GM19455 (cell line): Measurements from ENCODE around the gene ZNF598.
"Not testable (repeated sequence)": the region's sequence is repeated elsewhere in the genome, so short reads cannot be mapped to it uniquely, and the experiment has no call there.

Experiments
- ATAC-seq: cut with Tn5 transposase; IDR thresholded peaks from one replicate; pipeline ENCODE4 v1.9.1; 2021; ENCODE audit not compliant: unreplicated experiment

The ZNF598 gene

GRCh38 chr16:1960665-1961630 lies 48.7 kb downstream of the ZNF598 start:
- no peak for ATAC-seq

DNA sequence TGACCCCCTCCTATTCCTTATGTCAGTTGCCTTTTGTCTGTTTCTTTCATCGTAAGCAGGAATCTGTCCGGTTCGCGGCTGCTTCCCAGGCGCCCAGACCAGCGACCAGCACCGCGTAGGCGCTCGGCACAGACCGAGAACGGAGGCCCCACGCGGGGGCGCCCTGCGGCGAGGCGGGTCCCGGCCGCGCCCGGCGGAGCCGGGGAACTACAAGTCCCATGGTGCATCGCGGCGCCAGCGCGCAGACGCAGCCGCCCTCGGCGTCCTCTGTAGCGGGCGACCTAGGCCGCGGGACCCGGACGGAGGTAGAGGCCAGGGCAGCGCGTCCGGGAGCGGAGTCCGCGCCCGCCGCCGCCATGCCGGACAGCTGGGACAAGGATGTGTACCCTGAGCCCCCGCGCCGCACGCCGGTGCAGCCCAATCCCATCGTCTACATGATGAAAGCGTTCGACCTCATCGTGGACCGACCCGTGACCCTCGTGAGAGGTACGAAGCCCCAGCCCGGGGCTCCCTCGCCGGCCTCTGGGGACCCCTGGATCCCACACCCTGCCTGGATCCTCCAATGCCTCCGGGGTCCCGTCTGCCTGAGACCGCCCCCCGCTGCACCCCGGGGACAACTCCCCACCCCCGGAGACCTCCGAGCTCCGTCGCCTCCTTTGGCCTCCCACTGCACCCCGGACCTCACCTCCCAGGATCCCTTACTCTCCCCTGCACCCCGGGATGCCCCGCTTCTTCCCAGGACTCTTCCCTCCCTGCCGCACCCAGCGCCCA lies 50.2 kb downstream of the ZNF598 start, which contains the start of gene NDUFB10:
Gene NDUFB10 (plus strand): TSS at position 270 of the 771 bp plus-strand sequence. CDS start 87 bp downstream, at position 357.
- ATAC-seq, result peak; percentile 68

- ATAC-seq, result no peak
Measured at GRCh38 chr16:1958715-1959268, 50.8 kb downstream of the ZNF598 start.

DNA sequence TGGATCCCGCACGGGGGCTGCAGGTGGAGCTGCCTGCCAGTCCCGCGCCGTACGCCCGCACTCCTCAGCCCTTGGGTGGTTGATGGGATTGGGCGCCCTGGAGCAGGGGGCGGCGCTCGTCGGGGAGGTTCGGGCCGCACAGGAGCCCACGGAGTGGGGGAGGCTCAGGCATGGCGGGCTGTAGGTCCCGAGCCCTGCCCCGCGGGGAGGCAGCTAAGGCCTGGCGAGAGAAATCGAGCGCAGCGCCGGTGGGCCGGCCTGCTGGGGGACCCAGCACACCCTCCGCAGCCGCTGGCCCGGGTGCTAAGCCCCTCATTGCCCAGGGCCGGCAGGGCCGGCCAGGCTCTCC lies 51.5 kb downstream of the ZNF598 start:
- not testable (repeated sequence) for ATAC-seq

- not testable (repeated sequence) for ATAC-seq
Measured at GRCh38 chr16:1957434-1958142, 52.0 kb downstream of the ZNF598 start.

DNA sequence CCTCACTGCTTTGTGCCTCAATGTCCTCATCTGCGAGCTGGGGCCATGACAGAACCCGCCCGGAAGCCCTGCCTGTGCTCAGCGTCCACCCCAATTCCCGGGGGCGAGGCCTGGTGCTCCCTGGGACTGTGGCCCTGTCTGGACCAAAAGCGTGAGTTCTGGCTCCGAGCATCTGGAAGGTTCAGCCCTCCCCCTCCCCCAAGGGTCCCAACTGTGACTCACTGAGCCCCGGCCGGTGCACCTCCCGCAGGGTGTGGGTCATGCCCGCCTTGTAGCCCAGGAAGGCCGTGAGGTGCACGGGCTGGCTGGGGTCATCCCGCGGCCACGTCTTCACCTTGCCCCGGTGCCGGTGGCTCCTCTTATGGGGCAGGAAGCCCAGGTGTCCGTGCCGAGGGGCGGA lies 55.9 kb downstream of the ZNF598 start:
- ATAC-seq, result no peak

DNA sequence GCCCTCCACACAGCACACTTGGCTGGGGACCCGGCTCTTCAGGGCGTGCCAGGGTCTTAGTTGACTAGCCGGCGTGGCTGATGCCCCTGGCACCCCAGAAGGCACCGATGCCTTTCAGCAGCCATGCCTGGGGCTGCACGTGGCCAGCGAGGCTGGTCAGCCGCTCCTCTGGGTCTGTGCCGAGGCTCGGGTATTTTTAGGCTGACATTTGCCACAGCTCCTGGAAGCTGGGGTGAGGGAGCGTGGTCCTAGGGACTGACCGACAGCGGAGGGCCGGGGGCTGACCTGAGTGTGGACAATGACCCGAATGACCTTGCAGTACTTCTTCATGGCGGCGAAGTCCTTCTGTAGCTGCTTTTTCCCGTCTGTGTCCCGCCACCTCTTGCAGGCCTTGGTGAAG lies 59.1 kb downstream of the ZNF598 start:
- no peak for ATAC-seq

DNA sequence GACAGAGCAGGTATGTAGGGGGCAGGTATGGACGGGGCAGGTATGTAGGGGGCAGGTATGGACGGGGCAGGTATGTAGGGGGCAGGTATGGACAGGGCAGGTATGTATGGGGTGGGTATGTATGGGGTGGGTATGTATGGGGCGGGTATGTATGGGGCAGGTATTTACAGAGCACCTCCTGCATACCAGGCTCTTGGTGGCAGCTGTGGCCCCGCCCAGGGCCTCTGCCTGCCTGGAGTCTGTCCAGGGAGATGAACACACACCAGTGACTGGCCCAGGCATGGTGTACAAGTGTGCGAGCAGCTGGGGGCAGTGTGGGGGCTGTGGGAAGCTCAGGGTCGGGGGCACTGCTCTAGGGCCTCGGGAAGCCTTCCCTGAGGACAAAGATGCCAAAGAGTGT lies 59.6 kb downstream of the ZNF598 start:
- no peak for ATAC-seq

GRCh38 chr16:1949507-1949906 lies 60.1 kb downstream of the ZNF598 start:
- ATAC-seq, result no peak
